Astrocyte (in vitro differentiated cells and primary cell): ENCODE results near the gene ZMIZ1. TPM values are rescaled to one million over a fixed set of nuclear protein-coding genes. Genes with fewer than 3 reads are reported as not detected.

Source experiments
- DNase-seq: peaks from one replicate; pipeline ENCODE4 v3.0.0-alpha.2; 2010; ENCODE audit warnings: low read depth
- FAIRE-seq: peaks from 2 replicates; lab custom pipeline; 2011; peaks lifted over from hg19 to GRCh38; lab: Jason Lieb, UNC
- H2AFZ ChIP-seq: 2 replicates; pipeline ENCODE4 v1.6.0; 2012; ENCODE audit warnings: low read depth, low read length, inconsistent platforms
- H3K27ac ChIP-seq: 2 replicates; pipeline ENCODE4 v1.5.1; 2011; ENCODE audit warnings: low read depth, low read length, inconsistent platforms
- H3K27me3 ChIP-seq: 2 replicates; pipeline ENCODE4 v1.6.0; 2011; ENCODE audit warnings: low read length, inconsistent platforms; ENCODE audit not compliant: insufficient read depth
- H3K36me3 ChIP-seq: 2 replicates; pipeline ENCODE4 v1.5.1; 2011; ENCODE audit warnings: low read length, inconsistent platforms; ENCODE audit not compliant: insufficient read depth
- H3K4me1 ChIP-seq: 2 replicates; pipeline ENCODE4 v1.5.1; 2011; ENCODE audit warnings: low read length, inconsistent platforms; ENCODE audit not compliant: insufficient read depth
- H3K4me2 ChIP-seq: 2 replicates; pipeline ENCODE4 v1.6.0; 2012; ENCODE audit warnings: low read length, inconsistent platforms
- H3K4me3 ChIP-seq: 2 replicates; pipeline ENCODE4 v1.5.1; 2011; ENCODE audit warnings: low read depth, mild to moderate bottlenecking, low read length, inconsistent platforms; ENCODE audit not compliant: insufficient read depth
- H3K79me2 ChIP-seq: 2 replicates; pipeline ENCODE4 v1.6.0; 2012; ENCODE audit warnings: mild to moderate bottlenecking, low read length, inconsistent platforms; ENCODE audit not compliant: insufficient read depth
- H3K9ac ChIP-seq: 2 replicates; pipeline ENCODE4 v1.6.0; 2012; ENCODE audit warnings: mild to moderate bottlenecking, low read length, inconsistent platforms
- H3K9me3 ChIP-seq: 2 replicates; pipeline ENCODE4 v1.5.1; 2012; ENCODE audit warnings: low read depth, mild to moderate bottlenecking, low read length, inconsistent platforms; ENCODE audit not compliant: insufficient read depth
- H4K20me1 ChIP-seq: 2 replicates; pipeline ENCODE4 v1.6.0; 2012; ENCODE audit warnings: low read length, inconsistent platforms; ENCODE audit not compliant: insufficient read depth
- H3K27ac Mint-ChIP-seq: one replicate; pipeline ENCODE4 v1.8.0; 2021; ENCODE audit warnings: mild to moderate bottlenecking, mixed read lengths; ENCODE audit not compliant: unreplicated experiment
- H3K27me3 Mint-ChIP-seq: one replicate; pipeline ENCODE4 v1.8.0; 2021; ENCODE audit warnings: low read depth, mixed read lengths; ENCODE audit not compliant: unreplicated experiment
- H3K36me3 Mint-ChIP-seq: one replicate; pipeline ENCODE4 v1.8.0; 2021; ENCODE audit warnings: low read depth, mixed read lengths; ENCODE audit not compliant: unreplicated experiment
- H3K4me1 Mint-ChIP-seq: one replicate; pipeline ENCODE4 v1.8.0; 2021; ENCODE audit warnings: low read depth, mixed read lengths; ENCODE audit not compliant: unreplicated experiment
- H3K4me3 Mint-ChIP-seq: one replicate; pipeline ENCODE4 v1.8.0; 2021; ENCODE audit warnings: mild to moderate bottlenecking, moderate library complexity, mixed read lengths; ENCODE audit not compliant: unreplicated experiment
- H3K9me3 Mint-ChIP-seq: one replicate; pipeline ENCODE4 v1.8.0; 2021; ENCODE audit warnings: mild to moderate bottlenecking, mixed read lengths; ENCODE audit not compliant: unreplicated experiment
- CTCF ChIP-seq: IDR thresholded peaks from 2 replicates; pipeline ENCODE4 v1.5.1; 2011; ENCODE audit warnings: low read depth, mild to moderate bottlenecking, inconsistent platforms, low read length, moderate library complexity; ENCODE audit not compliant: insufficient read depth
- EZH2 ChIP-seq: IDR thresholded peaks from 2 replicates; pipeline ENCODE4 v1.6.1; 2012; ENCODE audit warnings: mild to moderate bottlenecking, low read length, inconsistent platforms; ENCODE audit not compliant: insufficient read depth
- total RNA-seq: library from RNA; stranded (reverse); gene quantifications from 2 replicates; pipeline ENCODE4 v1.2.1, GENCODE V29; 2021

The ZMIZ1 gene
- total RNA-seq, 1 donor from 2014 or later = 45.5 TPM

- no peak for TF ChIP-seq CTCF
- TF ChIP-seq EZH2 = no peak
- no peak overlapping the region for H3K4me2 ChIP-seq
- H3K4me1 ChIP-seq = peaks cover 55% of the 10 kb centered on the region
- FAIRE-seq (no peak), DNase-seq (no peak)
- no peaks in the 10 kb centered on the region for H3K27me3 ChIP-seq
- Mint-ChIP-seq H3K4me3 (peak overlapping the region; percentile 8), H3K36me3 (peaks cover 5% of the 10 kb centered on the region), H3K27ac (peak overlapping the region; percentile 5), H3K9me3 (no peaks in the 10 kb centered on the region), H3K27me3 (no peaks in the 10 kb centered on the region), H3K4me1 (peaks cover 67% of the 10 kb centered on the region)
- no peaks in the 10 kb centered on the region for H3K9me3 ChIP-seq
- H2AFZ ChIP-seq = no peak overlapping the region
- no peak overlapping the region for H3K9ac ChIP-seq
- H3K36me3 ChIP-seq = peaks cover 5% of the 10 kb centered on the region
- H4K20me1 ChIP-seq = peaks cover 79% of the 10 kb centered on the region
- H3K27ac ChIP-seq = no peak overlapping the region
- peaks cover 94% of the 10 kb centered on the region for H3K79me2 ChIP-seq
- H3K4me3 ChIP-seq = no peak overlapping the region
Observed at GRCh38 chr10:79130846-79131245, 62.1 kb downstream of the ZMIZ1 start.

- FAIRE-seq (no peak), DNase-seq (no peak)
- peaks cover 53% of the 10 kb centered on the region for H3K4me1 ChIP-seq
- H3K27me3 Mint-ChIP-seq = no peaks in the 10 kb centered on the region
- H3K27ac Mint-ChIP-seq = peak overlapping the region; percentile 47
- H3K4me1 Mint-ChIP-seq = peaks cover 74% of the 10 kb centered on the region
- H3K36me3 ChIP-seq = peaks cover 5% of the 10 kb centered on the region
- H3K79me2 ChIP-seq = peaks cover 94% of the 10 kb centered on the region
- H3K4me3 Mint-ChIP-seq = no peak overlapping the region
- H3K9me3 ChIP-seq = no peaks in the 10 kb centered on the region
- H2AFZ ChIP-seq = no peak overlapping the region
- H3K27me3 ChIP-seq = no peaks in the 10 kb centered on the region
- H3K36me3 Mint-ChIP-seq = peaks cover 10% of the 10 kb centered on the region
- TF ChIP-seq EZH2 (no peak), CTCF (no peak)
- H4K20me1 ChIP-seq = peaks cover 67% of the 10 kb centered on the region
- no peak overlapping the region for H3K27ac ChIP-seq
- no peak overlapping the region for H3K4me2 ChIP-seq
- H3K4me3 ChIP-seq = no peak overlapping the region
- peak overlapping the region; percentile 4 for H3K9ac ChIP-seq
- no peaks in the 10 kb centered on the region for H3K9me3 Mint-ChIP-seq
Observed at GRCh38 chr10:79131836-79132631, 63.3 kb downstream of the ZMIZ1 start.
